Activated CD4-positive, alpha-beta T cell treated with anti-CD3 and anti-CD28 coated beads, Interleukin-2, amount 50 U/mL, for 48 hours (primary cell): ENCODE measurements around the gene MAVS.
"Not testable (repeated sequence)": the region's sequence is repeated elsewhere in the genome, so short reads cannot be mapped to it uniquely, and the experiment has no call there.

ENCODE experiments used
- DNase-seq, 2 experiments: peaks; one replicate each; pipeline ENCODE4 v3.0.0-alpha.2; 2020

MAVS gene

GRCh38 chr20:3815703-3816315 lies 30.8 kb upstream of the MAVS start:
- peak in 1 of 2 experiments; percentile 34 for DNase-seq

- DNase-seq, result peak in 1 of 2 experiments; percentile 41
These were observed 28.2 kb upstream of the MAVS start for GRCh38 chr20:3818155-3819151.

DNA sequence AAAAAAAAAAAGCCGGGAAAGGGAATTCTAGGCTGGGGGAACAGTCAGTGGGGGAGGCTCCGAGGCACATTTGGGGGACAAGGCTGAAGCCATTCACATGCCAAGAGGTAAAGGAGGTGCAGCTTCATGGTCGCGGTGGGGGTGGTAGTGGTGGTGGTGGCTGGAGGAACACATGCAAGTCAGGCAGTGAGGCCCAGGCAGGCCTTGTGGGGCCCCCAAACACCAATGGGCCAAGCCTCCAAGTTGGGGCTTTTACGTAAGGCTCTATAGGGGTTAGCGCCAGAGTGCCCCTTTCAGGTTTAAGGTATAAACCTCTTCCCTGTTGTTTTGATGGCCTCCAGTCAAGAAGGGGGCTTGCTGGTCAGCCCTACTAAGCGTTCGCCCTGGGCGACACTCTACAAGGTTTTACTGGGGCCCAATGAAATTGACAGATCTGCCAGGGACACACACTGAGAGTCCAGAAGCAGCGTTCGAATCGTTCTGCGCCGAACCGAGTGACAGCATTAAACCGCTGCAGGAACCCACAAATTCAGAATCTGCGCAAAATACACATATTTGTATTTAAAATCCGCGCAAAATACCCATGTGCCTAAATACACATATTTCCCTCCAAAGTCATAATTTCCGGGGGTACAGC lies 27.1 kb upstream of the MAVS start:
- peak in 1 of 2 experiments; percentile 31 for DNase-seq

GRCh38 chr20:3820048-3820900 lies 26.4 kb upstream of the MAVS start, which contains the start of gene AP5S1:
Gene AP5S1, plus strand, starts transcription at chr20:3820547. Its CDS starts 1,571 bp downstream, at chr20:3822118.
- DNase-seq, result peak; percentile 91 to 93

DNA sequence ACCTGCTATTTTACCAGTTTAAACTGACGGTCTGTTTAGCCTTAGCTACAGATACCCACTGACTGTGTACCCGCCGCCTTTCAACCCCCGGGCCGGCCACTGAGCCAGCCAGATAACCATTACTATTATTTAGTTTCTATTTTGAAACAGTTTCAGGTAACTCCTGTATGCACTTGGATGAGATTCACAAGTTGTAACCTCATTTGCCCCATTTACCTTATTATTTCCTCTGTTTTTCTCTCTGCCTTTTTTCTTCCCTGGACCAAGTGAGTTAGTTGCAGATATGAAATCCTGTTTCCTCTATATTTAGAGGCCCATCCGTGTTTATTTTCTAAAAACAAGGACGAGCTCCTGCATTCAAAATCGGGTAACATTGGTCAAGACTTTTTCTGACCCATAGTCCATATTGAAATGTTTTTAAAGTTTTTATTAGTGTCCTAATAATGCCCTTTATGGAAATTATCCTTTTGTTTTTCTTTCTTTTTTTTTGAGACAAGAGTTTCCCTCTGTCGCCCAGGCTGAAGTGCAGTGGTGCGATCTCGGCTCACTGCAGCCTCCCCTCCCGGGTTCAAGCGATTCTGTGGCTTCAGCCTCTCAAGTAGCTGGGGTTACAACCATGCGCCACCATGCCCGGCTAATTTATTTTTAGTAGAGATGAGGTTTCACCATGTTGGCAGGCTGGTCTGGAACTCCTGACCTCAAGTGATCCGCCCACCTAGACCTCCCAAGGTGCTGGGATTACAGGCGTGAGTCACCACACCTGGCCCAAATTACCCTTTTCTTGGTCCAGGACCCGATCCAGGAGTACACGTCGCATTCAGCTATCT lies 25.5 kb upstream of the MAVS start:
- DNase-seq, result no peak

GRCh38 chr20:3821996-3822395 lies 24.6 kb upstream of the MAVS start:
- DNase-seq, result no peak

DNA sequence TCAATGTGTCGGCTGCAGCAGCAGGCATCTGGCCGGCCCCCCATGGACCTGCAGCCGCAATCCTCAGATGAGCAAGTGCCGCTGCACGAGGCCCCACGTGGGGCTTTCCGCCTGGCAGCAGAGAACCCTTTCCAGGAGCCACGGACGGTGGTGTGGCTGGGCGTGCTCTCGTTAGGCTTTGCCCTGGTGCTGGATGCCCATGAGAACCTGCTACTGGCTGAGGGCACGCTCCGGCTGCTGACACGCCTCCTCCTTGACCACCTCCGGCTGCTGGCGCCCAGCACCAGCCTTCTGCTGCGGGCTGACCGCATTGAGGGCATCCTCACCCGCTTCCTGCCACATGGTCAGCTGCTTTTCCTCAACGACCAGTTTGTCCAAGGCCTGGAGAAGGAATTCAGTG lies 22.8 kb upstream of the MAVS start:
- DNase-seq, result no peak

DNA sequence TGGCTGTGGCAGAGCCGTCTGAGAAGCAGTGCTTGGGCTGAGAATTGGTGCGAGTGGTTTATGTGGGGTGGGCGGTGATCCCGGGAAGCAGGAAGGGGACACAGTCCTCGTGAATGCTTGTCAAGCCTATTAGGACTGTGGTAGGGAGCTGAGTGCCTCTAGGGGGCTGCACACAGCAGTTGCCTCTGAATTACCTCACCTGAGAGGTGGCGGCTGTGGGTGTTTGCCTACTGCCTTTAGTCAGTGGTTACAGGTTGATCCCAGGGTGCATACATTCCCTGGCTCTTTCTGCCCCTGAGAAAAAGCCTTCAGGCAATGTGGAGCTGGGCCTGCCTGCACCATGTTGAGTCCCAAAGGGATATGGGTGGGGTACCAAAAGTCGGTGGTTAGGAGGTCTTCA lies 21.1 kb upstream of the MAVS start:
- DNase-seq, result no peak

GRCh38 chr20:3826420-3826819 lies 20.2 kb upstream of the MAVS start:
- no peak for DNase-seq

DNA sequence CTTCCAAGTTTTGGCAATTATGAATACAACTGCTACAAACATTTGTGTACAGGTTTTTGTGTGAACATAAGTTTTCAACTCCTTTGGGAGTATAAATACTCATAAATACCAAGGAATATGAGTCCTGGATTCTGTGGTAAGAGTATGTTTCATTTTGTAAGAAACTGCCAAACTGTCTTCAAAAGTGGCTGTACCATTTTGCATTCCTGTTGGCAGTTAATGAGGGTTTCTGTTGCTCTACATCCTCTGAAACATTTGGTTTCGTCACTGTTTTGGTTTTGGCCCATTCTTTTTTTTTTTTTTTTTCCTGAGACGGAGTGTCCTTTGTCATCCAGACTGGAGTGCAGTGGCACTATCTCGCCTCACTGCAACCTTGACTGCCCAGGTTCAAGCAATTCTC lies 17.8 kb upstream of the MAVS start:
- no peak for DNase-seq

DNA sequence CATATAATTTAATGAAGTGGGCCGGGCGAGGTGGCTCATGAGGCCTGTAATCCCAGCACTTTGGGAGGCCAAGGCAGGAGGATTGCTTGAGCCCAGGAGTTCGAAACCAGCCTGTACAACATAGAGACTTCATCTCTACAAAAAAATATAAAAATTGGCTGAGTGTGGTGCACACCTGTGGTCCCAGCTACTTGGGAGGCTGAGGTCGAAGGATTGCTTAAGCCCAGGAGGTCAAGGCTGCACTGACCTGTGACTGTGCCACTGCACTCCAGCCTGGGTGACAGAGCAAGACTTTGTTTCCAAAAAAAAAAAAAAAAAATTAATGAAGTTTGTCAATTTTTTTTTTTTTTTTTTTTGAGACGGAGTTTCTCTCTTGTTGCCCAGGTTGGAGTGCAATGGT lies 16.7 kb upstream of the MAVS start:
- DNase-seq, result not testable (repeated sequence)

- DNase-seq, result no peak
These were observed 10.5 kb upstream of the MAVS start for GRCh38 chr20:3836132-3836531.

DNA sequence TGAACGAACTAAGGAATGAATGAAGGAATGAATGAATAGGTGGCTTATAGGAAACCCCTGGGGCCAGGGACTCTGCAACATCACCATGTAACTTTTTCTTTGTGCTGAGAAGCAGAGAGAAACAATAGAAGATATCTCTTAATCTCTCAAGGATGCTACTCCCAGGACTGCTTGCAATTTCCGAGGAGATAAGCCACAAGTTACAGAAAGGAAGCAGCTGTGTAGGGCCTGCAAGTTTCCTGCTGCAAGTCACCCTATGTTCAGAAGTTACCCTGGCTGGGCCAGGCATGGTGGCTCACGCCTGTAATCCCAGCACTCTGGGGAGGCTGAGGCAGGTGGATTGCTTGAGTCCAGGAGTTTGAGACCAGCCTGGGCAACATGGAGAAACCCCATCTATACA lies 7.3 kb upstream of the MAVS start:
- DNase-seq, result no peak

DNA sequence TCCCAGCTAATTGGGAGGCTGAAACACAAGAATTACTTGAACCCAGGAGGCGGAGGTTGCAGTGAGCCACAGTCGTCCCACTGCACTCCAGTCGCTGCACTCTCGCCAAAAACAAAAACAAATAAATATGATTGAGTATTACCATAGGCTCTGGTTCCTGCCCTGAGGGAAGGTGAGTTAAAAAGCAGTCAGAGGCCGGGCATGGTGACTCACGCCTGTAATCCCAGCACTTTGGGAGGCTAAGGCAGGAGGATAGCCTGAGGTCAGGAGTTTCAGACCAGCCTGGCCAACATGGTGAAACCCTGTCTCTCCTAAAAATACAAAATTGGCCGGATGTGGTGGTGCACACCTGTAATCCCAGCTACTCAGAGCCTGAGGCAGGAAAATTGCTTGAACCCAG lies 6.4 kb upstream of the MAVS start:
- not testable (repeated sequence) for DNase-seq

GRCh38 chr20:3842348-3842930 lies 4.2 kb upstream of the MAVS start:
- DNase-seq, result no peak

- no peak for DNase-seq
These were observed 3.1 kb upstream of the MAVS start for GRCh38 chr20:3843490-3843889.

GRCh38 chr20:3843990-3844619 lies 2.5 kb upstream of the MAVS start:
- DNase-seq, result not testable (repeated sequence)

- DNase-seq, result no peak
These were observed 275 bp upstream of the MAVS start for GRCh38 chr20:3846378-3846739.

DNA sequence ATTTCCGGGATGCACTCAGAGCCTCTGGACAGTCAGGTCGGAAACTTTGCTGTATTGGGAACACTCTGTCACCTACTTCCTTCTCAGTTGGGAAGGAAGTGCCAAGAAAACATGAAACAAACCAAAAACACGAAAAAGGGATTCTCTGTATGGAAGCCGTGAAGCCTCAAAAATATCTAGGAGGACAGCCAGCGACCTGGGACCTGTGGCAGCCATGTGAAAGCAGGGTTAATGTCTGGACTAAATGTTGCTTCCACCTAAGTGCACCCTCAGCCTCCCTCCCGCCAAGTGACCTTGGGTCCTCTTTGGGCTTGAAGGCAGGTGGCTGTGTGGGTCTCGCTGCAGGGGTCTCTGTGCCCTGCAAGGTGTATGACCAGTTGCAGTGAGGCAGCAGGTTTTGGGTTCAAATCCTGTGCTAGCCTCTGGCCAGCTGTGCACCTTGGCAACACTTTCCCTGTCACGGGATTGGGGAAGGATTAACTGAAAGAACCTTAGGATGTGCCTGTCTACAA lies 851 bp downstream of the MAVS start:
- DNase-seq, result peak in 1 of 2 experiments; percentile 11

- DNase-seq, result no peak
These were observed 1.9 kb downstream of the MAVS start for GRCh38 chr20:3848565-3848964.

DNA sequence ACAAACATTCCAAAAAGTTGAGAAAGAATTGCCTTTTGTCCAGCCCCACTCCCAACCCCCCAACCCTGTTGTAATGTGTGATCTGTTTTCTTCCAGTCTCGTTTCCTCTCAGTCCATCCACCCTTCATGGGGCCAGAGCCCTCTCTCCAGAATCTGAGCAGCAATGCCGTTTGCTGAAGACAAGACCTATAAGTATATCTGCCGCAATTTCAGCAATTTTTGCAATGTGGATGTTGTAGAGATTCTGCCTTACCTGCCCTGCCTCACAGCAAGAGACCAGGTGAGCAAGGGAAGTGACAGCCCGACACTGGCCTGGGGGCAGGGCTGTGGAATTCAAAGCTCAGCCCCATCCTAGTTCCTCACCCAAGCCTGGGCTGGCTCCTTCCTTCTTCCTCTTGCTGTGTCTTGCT lies 7.8 kb downstream of the MAVS start:
- DNase-seq, result no peak
